ENCODE measurements around the gene PLCB3. TPM values are rescaled to one million over a fixed set of nuclear protein-coding genes. Genes with fewer than 3 reads are reported as not detected.

PLCB3 gene
- total RNA-seq, 1 experiment from 2014 or later, result 69.0 TPM

DNA sequence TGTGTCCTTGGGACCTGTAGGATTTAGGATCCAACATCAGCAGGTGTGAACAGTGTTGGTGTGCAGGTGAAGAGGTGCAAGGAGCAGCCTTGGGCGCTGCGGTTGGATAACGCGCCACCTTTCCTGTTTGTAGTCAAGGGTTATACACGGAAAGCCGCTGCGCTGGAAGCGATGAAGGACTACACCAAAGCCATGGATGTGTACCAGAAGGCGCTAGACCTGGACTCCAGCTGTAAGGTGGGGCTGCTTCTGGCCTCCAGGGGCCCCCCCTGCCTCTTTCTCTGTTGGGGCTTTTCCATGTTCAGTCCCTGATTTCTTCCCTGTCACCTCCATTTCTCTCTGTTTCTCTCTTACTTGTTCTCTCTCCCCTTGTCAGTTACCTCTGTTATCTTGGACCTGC, 48.3 kb upstream of the PLCB3 start:
- Histone ChIP-seq H4K20me1 (ENCODE audit: low read length) (peaks cover 7% of the 10 kb centered on the region; the same call in 1 of the 2 replicates), H3K4me1 (ENCODE audit: insufficient read depth, low read length) (0 out of 2 replicates have a peak, but pooled peaks cover 3% of the 10 kb centered on the region), H3K27me3 (ENCODE audit: low read length) (no peaks in the 10 kb centered on the region), H3K36me3 (ENCODE audit: low read depth, low read length) (peaks cover 77% of the 10 kb centered on the region), H3F3A (ENCODE audit: low read length, unreplicated experiment) (peaks cover 4% of the 10 kb centered on the region), H3K9me2 (replicated peaks; ENCODE audit: low read length) (no peaks in the 10 kb centered on the region), H3K9ac (ENCODE audit: low read length) (no peak overlapping the region), H3K4me2 (ENCODE audit: low read length) (no peak overlapping the region), H3K4me3 (ENCODE audit: low read length) (no peak overlapping the region), H3K27ac (ENCODE audit: low read length) (no peak overlapping the region), H3K79me2 (ENCODE audit: low read length) (peaks cover 9% of the 10 kb centered on the region; the same call in 1 of the 2 replicates), H3K9me3 (ENCODE audit: low read length) (no peaks in the 10 kb centered on the region), H2AFZ (ENCODE audit: low read length) (no peak overlapping the region)
- TF ChIP-seq EZH2 (IDR thresholded peaks at IDR 0.05; ENCODE audit: low read length, unreplicated experiment) (no peak), EZH2phosphoT487 (IDR thresholded peaks at IDR 0.05; ENCODE audit: borderline replicate concordance, low read length) (no peak)
- TF ChIP-seq, protein P1, sequence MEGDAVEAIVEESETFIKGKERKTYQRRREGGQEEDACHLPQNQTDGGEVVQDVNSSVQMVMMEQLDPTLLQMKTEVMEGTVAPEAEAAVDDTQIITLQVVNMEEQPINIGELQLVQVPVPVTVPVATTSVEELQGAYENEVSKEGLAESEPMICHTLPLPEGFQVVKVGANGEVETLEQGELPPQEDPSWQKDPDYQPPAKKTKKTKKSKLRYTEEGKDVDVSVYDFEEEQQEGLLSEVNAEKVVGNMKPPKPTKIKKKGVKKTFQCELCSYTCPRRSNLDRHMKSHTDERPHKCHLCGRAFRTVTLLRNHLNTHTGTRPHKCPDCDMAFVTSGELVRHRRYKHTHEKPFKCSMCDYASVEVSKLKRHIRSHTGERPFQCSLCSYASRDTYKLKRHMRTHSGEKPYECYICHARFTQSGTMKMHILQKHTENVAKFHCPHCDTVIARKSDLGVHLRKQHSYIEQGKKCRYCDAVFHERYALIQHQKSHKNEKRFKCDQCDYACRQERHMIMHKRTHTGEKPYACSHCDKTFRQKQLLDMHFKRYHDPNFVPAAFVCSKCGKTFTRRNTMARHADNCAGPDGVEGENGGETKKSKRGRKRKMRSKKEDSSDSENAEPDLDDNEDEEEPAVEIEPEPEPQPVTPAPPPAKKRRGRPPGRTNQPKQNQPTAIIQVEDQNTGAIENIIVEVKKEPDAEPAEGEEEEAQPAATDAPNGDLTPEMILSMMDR (conservative IDR thresholded peaks at IDR 0.05; ENCODE audit: low read depth, low read length), result no peak
- ChIA-PET CTCF (no interaction called here), POLR2A (ENCODE audit: unreplicated experiment) (interaction anchor here (0.6 kb wide), 1 partner anchor 38 kb away, joined by 4 read pairs; no protein-coding TSS in a partner anchor)
- DNase-seq (no peak), ATAC-seq (no peak)
- no TSS peak for BruUV-seq (replicated peaks)
- intact Hi-C loops (cut with micrococcal nuclease), result no loop called here

DNA sequence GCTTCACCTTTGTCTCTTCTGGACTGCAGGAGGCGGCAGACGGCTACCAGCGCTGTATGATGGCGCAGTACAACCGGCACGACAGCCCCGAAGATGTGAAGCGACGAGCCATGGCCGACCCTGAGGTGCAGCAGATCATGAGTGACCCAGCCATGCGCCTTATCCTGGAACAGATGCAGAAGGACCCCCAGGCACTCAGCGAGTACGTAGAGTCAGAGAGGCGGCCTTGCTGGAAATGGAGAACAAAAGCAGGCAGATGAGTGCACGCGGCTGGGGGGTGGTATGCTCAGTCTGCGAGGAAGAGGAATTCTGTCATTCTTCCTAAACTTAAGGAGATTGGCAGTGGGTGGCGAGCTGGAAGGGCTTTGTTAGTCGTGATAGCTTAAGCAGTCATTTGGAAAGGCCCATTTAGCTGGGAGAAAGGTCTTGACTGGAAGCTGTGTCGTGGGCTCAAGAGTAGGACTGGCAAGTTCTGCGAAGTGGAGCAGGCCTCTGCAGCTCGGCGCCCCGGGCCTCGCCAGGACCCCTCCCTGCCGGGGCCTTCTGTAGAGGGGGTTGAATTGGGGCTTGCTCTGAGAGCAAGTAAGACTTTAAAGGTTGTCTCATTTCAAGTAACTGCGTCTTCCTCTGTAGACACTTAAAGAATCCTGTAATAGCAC, 47.8 kb upstream of the PLCB3 start:
- Histone ChIP-seq H3K27ac (ENCODE audit: low read length) (no peak overlapping the region), H2AFZ (ENCODE audit: low read length) (no peak overlapping the region), H3K4me1 (ENCODE audit: insufficient read depth, low read length) (0 out of 2 replicates have a peak, but pooled peaks cover 3% of the 10 kb centered on the region), H3K27me3 (ENCODE audit: low read length) (no peaks in the 10 kb centered on the region), H3K9me3 (ENCODE audit: low read length) (no peaks in the 10 kb centered on the region), H3K9me2 (replicated peaks; ENCODE audit: low read length) (no peaks in the 10 kb centered on the region), H4K20me1 (ENCODE audit: low read length) (peaks cover 7% of the 10 kb centered on the region; the same call in 1 of the 2 replicates), H3K79me2 (ENCODE audit: low read length) (peaks cover 9% of the 10 kb centered on the region; the same call in 1 of the 2 replicates), H3K36me3 (ENCODE audit: low read depth, low read length) (peaks cover 72% of the 10 kb centered on the region), H3F3A (ENCODE audit: low read length, unreplicated experiment) (peaks cover 4% of the 10 kb centered on the region), H3K4me3 (ENCODE audit: low read length) (no peak overlapping the region), H3K9ac (ENCODE audit: low read length) (no peak overlapping the region), H3K4me2 (ENCODE audit: low read length) (no peak overlapping the region)
- no TSS peak for BruUV-seq (replicated peaks)
- intact Hi-C loops (cut with micrococcal nuclease), result loop anchor here (1.0 to 2.0 kb wide), 3 partner anchors 23 to 101 kb away; partner anchors contain the start of genes ESRRA, NUDT22, PLCB3 and TRPT1
- CTCF ChIA-PET, result interaction anchor here (0.6 to 1.3 kb wide), 3 partner anchors 23 to 42 kb away, joined by 3 to 9 read pairs (median 5); partner anchors contain the start of genes FKBP2, NUDT22 and TRPT1
- POLR2A ChIA-PET (ENCODE audit: unreplicated experiment), result interaction anchor here (0.6 kb wide), 1 partner anchor 38 kb away, joined by 4 read pairs; no protein-coding TSS in a partner anchor
- TF ChIP-seq, protein P1 (conservative IDR thresholded peaks at IDR 0.05; ENCODE audit: low read depth, low read length), result no peak
- no peak for TF ChIP-seq EZH2phosphoT487 (IDR thresholded peaks at IDR 0.05; ENCODE audit: borderline replicate concordance, low read length)
- no peak for TF ChIP-seq EZH2 (IDR thresholded peaks at IDR 0.05; ENCODE audit: low read length, unreplicated experiment)
- ATAC-seq (no peak), DNase-seq (no peak)
